HG02970 (cell line): ENCODE data around the gene TMEM35B.
A peak's percentile ranks its signal among the peaks of the same experiment; 100 is the strongest.
"Not testable (repeated sequence)": the region's sequence is repeated elsewhere in the genome, so short reads cannot be mapped to it uniquely, and the experiment has no call there.

Experiments
- ATAC-seq: cut with Tn5 transposase; IDR thresholded peaks from one replicate; pipeline ENCODE4 v1.9.1; 2021; ENCODE audit warnings: mild to moderate bottlenecking, moderate library complexity, moderate number of reproducible peaks; ENCODE audit not compliant: unreplicated experiment, low FRiP score

Gene TMEM35B

DNA sequence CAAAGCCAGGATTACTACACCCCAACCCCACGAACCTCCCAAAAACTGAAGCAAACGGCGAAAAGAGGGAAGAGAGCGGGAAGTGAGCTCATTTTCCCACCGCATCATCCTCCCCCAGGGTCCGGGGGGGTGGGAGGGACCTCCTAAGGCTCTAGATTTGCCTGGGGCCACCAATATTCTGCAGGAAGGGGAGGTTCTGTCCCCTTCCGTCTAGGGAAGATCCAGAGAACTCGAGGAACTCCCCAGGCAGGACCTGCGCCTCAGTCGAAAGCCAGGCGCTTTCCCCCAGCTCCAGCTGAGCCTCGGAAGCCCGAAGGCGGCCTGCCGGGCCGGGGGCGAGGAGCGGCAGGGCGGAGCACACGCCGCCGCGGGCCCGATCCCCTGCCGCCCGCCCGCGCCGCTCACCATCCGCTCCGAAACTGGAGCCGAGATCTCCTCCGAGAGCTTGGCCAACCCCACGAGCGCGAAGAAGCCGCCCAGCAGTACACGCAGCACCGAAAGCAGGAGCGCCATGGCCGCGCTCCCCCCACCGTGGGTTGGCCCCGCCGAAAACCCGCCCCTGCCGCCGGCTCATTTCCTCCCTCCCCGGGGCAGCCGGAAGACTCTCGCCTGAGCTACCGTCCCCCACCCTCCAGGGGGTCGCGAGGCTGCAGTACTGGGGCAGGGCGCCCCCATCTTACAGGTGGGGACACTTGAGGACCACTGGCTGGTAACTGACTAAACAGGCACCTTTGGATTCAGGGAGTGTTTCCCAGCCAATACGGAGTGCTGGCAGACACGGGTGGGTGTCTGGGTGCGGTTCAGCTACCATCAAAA lies at the start of gene TMEM35B:
Gene TMEM35B, minus strand, starts transcription at position 555 of the 816 bp plus-strand sequence. Its CDS starts 42 bp downstream, at position 513.
- peak; percentile 64 for ATAC-seq

GRCh38 chr1:35033346-35033745 lies 48.2 kb upstream of the TMEM35B start:
- no peak for ATAC-seq

DNA sequence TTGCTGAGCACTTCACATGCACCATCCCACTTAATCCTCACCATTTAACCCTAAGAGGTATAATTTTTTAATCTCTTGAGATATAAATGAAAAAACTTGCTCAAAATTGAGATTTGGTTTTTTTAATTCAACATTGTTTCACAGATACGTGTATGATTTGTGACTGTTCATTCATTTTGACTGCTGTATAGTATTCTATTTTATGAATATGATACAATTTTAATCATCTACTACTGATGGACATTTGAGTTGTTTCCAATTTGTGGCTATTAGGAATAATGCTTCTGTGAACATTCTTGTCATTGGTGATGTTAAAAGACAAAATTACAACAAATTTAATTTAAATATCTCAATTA lies 47.2 kb upstream of the TMEM35B start:
- no peak for ATAC-seq

DNA sequence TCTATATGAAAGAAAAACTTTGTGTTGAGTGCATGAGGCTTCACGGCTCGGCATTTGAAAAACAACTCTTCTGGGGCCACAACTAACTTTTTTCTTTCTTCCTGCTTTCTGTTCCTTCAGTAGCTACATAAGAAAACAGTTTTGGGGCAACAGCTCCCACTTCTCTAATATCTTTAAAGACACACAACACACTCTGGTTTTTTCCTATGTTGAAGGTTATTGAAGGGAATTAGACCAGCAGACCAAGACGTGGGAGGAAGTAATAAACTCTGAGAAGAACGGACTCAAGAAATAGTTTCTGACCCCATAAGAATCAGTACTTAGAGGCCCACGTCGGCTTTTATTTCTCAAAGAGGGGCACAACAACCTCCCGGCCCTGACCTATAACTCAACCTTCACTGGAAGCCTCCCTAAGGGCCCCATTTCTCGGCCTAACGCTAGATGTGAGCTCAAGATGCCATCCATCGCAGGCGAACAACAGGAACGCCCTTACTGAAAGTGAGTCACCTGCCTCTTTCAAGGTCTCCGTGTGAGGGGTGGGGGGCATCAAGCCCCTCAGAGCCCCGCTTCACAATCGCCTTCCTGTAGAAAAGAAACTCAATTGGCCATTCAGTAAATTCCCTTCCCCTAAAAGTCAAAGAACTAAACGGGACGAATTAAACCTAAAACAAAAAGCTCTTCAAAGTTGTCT lies 45.8 kb upstream of the TMEM35B start:
- ATAC-seq, result no peak

DNA sequence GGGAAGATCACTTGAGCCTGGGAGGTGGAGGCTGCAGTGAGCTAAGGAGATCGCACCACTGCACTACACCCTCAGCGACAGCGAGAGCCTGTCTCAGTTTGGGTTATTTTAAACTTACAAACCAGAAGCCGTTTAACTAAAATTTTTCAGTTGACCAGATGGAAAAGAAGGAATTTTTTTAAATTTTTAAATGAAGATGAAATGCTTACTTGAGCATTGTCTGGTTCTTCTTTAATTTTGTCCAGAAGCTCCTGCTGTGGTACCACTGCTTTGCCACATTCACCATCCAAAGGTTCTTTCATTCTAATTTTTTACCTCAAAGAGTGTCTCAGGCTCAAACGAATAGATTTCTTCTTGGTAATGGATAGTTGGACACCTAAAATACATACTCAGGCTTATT lies 45.2 kb upstream of the TMEM35B start:
- no peak for ATAC-seq

GRCh38 chr1:35029761-35030160 lies 44.6 kb upstream of the TMEM35B start:
- no peak for ATAC-seq

GRCh38 chr1:35016406-35016805 lies 31.3 kb upstream of the TMEM35B start:
- ATAC-seq, result no peak

DNA sequence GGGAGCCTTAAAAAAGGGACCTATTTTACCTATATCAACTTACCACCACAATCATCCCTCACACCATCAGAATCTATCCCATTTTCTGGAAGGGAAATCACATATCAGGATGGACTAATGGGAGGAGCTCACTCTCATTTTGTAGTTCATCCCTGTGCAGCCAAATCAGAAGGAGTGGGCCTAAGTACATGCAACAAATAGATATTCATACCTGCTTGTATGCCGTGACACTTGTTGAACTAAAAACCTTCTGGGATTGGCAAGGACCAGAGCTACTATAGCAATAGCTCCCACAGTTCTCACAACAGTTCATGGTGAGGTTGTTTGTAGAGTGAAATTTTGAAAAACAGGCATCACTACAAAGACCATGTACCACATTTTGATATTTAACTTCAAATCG lies 29.3 kb upstream of the TMEM35B start:
- no peak for ATAC-seq

DNA sequence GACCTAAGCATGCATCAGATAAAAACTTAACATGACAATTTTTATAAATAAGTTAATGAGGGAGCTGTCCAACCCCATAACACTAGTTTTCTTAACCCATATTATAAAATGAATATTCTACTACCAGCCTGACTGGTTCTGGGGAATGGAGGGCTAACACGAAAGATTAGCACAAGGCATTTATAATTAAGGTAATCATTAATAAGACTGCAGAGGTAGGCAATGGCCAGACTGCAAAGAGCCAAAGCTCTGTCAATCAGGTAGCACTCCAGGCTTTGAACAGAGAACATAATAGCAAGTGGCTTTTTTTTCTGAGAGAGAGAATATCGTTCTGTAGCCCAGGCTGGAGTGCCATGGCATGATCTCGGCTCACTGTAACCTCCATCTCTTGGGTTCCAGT lies 20.6 kb upstream of the TMEM35B start:
- ATAC-seq, result no peak

GRCh38 chr1:35001743-35002142 lies 16.6 kb upstream of the TMEM35B start:
- no peak for ATAC-seq

- ATAC-seq, result no peak
Observed at GRCh38 chr1:34994878-34995277, 9.7 kb upstream of the TMEM35B start.

DNA sequence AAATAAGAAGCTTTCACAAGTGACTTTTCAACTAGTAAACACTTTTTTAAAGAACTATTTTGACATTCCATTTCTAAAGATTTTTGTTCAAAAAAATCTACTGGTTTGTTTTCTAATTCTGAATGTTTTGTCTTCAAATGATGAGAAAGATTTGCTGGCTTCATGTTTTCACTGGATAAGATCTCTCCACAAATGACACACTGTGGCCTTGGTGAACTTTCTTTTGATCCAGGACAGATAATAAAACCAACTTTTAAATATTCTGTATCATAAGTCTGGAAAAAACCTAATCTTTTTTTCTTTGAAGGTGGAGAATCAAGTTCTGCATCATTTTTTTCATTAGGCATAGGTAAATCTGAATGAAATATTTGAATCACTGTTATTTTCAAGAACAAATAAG lies 3.4 kb upstream of the TMEM35B start:
- no peak for ATAC-seq

DNA sequence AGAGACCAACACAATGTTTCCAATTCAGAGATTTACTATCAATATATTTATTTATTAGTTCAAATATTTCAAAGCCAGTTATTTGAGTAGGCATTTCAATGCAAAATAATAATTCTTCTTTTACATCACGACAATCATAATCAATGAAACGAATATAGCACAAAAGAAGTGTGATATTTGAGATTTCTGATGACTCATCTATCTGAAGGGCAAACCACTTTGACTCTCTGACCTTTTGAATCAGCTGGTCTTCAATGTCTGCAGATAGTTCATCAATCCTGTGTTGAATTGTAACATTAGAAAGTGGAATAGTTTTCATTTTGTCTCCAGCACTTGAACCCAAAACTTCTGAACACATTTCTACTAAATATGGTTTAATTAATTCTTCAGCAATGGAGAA lies 3.0 kb upstream of the TMEM35B start:
- ATAC-seq, result no peak

DNA sequence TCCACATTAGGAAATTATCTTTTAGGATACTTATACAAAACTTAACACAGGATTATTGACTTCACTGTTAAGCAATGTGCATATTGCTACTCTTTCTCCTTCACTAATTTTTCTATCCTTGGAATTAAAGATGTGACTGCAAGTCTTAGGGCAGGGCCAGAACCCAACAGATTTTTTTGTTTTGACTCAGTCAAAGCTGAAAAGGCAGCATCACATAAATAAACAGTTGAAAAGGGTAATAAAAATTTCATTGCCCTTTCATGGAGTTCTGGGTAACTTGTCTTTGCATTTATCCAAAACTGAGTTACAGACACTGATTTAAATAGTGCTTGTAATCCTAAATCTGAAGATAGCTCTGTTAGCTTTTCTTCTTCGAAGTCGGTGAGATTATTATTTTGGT lies 1.9 kb upstream of the TMEM35B start:
- no peak for ATAC-seq

DNA sequence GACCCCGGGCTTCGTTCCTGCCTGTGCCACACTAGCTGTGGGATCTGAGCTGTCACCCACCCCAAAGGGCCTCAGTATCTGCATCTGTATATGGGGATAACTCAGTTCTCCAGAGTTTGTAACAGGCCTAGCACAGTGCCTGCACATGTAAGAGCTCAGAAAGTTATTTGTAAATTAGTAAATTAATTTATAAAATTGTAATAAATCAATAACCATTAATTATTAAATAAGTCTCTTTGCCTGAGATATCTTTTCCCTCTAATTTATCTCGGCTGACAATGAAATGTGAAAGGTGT lies 410 bp upstream of the TMEM35B start:
- ATAC-seq, result not testable (repeated sequence)

DNA sequence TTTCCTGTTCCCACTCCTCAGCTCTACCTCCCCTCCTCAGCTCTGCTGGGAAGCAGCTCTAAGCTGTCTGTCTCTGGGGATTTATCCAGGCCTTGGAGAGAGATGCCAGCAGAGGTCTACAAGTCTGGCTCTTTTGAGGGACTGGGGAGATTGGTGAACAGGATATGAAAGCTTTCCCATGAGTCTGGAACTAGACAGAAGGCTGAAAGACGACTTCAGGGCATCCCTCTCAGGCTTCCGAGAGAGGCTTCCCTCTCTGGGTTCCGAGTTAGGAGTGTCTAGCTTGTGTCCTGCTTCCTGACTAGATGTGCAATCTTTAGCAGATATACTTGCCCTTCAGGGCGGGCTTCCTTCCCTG lies 733 bp downstream of the TMEM35B start:
- ATAC-seq, result no peak

DNA sequence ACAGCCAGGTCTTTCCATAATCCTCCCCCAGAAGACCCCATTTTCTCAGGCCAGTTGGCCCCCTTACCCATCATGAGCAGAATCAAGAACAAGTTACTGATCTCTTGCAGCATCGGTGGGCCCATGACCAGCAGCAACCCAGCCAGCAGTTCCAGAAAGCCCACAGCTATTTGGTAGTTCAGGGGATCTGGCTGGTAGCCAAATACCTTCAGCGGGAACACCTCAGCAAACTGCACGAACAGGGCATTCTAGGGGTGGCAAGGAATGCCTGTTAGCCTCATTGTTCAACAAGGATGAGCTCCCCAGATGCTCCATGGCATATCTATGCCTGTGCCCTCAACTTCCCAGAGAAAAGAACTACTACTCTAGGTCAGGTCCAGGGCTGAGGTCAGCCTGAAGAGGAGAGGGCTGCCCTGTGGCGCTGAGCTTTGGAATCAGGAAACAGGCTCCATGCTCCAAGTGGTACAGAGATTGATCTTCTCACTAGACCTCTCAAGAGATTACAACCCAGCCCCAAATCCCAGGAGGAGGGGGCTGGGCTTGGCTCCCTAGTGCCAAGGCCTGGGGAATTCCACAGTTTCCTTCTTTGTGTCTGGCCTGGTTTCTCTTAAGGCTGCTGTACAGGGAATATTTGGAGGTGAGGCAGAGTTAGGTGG lies 1.3 kb downstream of the TMEM35B start:
- ATAC-seq, result no peak

GRCh38 chr1:34982820-34983376 lies 2.2 kb downstream of the TMEM35B start:
- no peak for ATAC-seq

DNA sequence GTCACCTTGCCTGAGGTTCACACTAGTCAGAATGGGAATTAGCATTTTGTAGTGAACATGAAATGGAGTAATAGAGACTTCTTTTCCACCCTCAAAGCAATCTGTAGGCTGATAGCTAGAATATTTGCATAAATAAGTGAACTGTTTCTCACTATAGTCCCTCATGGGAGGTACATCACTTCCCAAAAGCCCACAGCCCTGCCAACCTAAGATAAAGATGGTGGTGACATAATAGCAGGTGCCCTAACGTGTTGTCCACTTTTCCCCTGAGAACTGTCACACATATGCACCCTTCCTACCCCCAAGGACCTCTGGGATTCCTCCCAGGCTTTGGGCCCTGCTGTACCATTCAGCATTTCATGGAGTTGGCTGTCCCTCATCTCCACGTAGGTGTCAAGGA lies 4.4 kb downstream of the TMEM35B start:
- no peak for ATAC-seq

GRCh38 chr1:34978921-34979320 lies 6.2 kb downstream of the TMEM35B start:
- ATAC-seq, result no peak

DNA sequence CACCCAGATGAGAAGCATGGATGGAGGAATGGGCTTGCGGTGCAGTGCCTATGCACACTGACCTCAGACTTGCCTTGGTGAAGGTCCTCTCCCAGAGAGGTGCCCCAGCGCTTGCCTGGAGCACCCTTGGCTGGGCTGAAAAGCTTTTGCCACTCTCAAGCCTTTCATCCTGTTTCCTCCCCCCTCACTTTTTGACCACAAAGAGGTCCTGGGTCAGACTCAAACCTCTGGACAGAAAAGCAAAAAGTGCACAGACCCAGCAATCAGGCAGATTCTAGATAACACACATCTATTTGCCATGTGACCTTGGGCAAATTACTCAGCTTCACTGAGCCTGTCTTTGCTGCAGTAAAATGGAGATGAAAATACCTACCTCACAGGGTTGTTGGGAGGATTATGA lies 7.3 kb downstream of the TMEM35B start:
- no peak for ATAC-seq

- ATAC-seq, result no peak
Observed at GRCh38 chr1:34977210-34977471, 8.0 kb downstream of the TMEM35B start.
